ENCODE measurements around the gene P3H3. TPM values are rescaled to one million over a fixed set of nuclear protein-coding genes. Genes with fewer than 3 reads are reported as not detected.

The P3H3 gene, protein sequence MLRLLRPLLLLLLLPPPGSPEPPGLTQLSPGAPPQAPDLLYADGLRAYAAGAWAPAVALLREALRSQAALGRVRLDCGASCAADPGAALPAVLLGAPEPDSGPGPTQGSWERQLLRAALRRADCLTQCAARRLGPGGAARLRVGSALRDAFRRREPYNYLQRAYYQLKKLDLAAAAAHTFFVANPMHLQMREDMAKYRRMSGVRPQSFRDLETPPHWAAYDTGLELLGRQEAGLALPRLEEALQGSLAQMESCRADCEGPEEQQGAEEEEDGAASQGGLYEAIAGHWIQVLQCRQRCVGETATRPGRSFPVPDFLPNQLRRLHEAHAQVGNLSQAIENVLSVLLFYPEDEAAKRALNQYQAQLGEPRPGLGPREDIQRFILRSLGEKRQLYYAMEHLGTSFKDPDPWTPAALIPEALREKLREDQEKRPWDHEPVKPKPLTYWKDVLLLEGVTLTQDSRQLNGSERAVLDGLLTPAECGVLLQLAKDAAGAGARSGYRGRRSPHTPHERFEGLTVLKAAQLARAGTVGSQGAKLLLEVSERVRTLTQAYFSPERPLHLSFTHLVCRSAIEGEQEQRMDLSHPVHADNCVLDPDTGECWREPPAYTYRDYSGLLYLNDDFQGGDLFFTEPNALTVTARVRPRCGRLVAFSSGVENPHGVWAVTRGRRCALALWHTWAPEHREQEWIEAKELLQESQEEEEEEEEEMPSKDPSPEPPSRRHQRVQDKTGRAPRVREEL
- total RNA-seq = 18.8 and 20.6 TPM in 2 replicates

GRCh38 chr12:6827982-6828780 is at the start of gene P3H3:
TSS of gene P3H3 (plus strand) at chr12:6828407. CDS start at chr12:6828441, 34 bp downstream.

DNA sequence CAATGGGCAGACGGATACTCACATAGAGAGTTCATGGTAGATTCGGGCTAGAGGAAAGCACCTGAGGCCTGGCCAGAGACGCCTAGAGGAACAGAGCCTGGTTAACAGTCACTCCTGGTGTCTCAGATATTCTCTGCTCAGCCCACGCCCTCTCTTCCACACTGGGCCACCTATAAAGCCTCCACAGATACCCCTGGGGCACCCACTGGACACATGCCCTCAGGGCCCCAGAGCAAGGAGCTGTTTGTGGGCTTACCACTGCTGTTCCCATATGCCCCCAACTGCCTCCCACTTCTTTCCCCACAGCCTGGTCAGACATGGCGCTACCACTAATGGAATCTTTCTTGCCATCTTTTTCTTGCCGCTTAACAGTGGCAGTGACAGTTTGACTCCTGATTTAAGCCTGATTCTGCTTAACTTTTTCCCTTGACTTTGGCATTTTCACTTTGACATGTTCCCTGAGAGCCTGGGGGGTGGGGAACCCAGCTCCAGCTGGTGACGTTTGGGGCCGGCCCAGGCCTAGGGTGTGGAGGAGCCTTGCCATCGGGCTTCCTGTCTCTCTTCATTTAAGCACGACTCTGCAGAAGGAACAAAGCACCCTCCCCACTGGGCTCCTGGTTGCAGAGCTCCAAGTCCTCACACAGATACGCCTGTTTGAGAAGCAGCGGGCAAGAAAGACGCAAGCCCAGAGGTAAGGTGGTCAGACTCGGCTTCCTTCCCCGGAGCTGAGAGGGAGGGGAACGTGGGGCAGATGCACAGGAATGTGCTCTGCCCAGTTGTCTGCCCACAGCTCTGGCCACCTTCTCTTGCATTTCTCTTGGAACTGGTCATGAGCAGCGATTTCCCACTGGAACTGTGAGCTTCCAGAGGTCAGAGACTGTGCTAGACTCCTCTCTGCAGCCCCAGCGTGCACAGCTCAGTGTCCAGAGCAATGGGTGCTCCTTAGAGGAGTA is 39.0 kb upstream of the P3H3 start, which contains the start of gene CD4:
CD4 (plus strand) TSS at position 557 of the 953 bp plus-strand sequence. CDS start 10,611 bp downstream, outside the sequence.

GRCh38 chr12:6821591-6822425 is 6.4 kb upstream of the P3H3 start, which contains the start of gene GPR162:
TSS of gene GPR162 (plus strand) at chr12:6821821. CDS start at chr12:6823899, 2,078 bp downstream.

DNA sequence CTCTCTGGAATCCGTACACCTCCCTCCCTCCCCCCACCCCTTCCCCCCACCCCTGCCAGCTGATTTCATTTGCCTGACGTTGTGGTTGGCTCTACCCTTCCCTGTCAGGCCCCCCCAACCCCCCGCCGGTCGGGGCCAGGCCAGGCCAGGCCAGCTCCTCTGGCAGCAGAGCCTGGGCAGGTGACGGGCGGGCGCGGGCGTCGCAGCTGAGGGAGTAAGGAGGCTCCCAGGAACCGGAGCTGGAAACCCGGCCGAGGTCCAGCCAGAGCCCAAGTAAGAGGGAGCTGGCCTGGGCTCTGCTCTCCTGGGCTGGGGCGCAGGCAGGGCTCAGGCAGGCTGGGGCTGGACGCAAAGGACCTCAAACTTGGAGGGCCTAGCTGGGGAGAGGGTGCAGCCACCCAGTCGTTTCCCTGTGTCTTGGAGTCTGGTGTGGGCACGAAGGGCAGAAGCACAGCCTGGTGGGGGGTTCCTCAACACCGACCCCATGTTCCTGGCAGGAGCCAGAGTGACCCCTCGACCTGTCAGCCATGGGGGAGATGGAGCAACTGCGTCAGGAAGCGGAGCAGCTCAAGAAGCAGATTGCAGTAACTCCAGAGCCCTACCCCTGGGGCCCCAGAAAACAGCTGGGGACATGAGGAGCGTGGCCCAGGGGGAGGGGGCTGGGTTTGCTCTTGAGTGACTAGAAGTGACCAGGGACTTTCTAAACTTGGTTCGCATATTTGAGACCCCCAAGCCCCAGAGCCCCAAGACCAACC is 12.7 kb downstream of the P3H3 start, which contains the start of gene GNB3:
GNB3 (plus strand) TSS at position 165 of the 755 bp plus-strand sequence; CDS start at position 528, 363 bp downstream.

DNA sequence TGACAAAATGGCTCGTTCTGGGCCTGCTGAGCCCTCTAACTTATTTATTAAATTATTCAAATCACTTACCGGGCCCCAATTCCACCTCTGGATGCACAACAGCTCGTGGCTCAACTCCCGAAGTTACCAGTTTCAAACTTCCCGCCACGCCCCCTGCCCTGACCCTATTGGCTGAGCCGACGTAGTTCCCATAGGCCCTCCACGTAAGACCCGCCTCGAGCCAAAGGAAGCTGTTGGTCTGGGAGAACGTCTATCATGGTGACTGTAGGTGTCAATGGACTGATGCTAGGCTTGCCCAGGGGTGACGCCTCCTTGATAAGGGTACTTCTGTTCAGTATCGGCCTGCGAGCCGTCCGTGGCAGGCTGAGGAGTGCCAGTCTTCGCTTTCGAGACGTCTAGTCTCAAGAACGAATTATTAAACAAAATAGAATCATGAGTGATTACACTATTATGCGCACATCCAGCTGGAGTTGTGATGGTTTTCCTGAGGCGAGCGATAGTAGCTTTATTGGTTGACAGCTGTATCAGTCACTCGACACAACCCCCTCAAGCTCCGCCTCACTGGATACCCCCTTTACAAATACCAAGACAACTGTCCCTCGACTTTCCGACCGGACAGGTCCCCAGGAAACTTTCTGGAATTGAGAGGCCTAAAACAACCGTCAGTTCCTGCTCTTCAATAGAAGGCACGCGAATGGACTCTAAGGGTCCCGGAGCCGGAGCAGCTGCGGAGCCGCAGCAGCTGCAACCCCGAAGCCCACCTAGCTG is 23.1 kb downstream of the P3H3 start, which contains the start of gene CDCA3:
CDCA3 (minus strand) TSS at position 134 of the 768 bp plus-strand sequence. CDS start 334 bp downstream, outside the sequence.

DNA sequence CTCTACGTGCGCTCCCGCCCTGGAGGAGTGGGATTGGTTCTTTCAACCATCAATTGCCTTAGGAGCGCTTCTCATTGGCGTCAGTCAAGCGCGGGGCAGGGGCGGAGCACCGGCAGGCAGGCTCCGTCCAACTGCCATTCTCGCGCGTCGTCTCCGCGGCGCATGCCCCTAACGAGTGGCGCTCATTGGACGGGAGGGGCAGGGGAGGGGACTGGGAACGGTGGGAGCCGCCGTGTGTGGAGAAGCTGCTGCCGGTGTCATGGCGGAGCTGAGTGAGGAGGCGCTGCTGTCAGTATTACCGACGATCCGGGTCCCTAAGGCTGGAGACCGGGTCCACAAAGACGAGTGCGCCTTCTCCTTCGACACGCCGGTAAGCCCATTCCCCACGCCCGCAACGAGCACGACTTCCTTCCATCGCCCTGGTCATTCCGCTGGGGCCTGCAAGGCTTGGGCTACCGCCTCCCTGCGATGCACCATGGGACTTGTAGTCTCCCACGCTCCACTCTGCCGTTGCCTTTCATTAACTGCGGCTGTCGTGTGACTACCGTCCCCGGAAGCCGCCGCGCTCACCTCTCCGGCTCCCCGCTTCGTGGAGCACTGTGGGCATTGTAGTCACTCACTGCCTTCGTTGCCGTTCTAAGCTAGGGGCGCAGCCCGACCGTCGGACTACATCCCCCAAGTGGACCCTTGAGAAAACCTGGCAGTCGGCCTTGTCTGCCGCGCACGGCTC is 23.9 kb downstream of the P3H3 start, which contains the start of gene USP5:
USP5 (plus strand) TSS at position 230 of the 730 bp plus-strand sequence; CDS start at position 260, 30 bp downstream.

GRCh38 chr12:6867413-6868210 is 39.4 kb downstream of the P3H3 start, which contains the start of gene TPI1:
TSS of gene TPI1 (plus strand) at chr12:6867531. CDS start at chr12:6867567, 36 bp downstream.

GRCh38 chr12:6873094-6874014 is 45.1 kb downstream of the P3H3 start, which contains the start of gene SPSB2:
TSS of gene SPSB2 (minus strand) at chr12:6873303. CDS start at chr12:6872901, 402 bp downstream.

Other genes starting within 250 kb of the P3H3 start
- gene CHD4, start 221.0 kb upstream of the P3H3 start, total RNA-seq = 132 and 213 TPM in 2 replicates
- gene LPAR5, start 192.4 kb upstream of the P3H3 start, total RNA-seq = 2.7 and 5.1 TPM in 2 replicates
- gene ACRBP, start 181.0 kb upstream of the P3H3 start, total RNA-seq = 0.34 and 0.50 TPM in 2 replicates
- gene ING4, start 165.3 kb upstream of the P3H3 start, total RNA-seq = 11.6 and 24.5 TPM in 2 replicates
- 7.2 and 17.5 TPM in 2 replicates for gene ZNF384, start 139.0 kb upstream of the P3H3 start, total RNA-seq
- not detected in 2 replicates for gene PIANP, start 127.6 kb upstream of the P3H3 start, total RNA-seq
- 75.9 and 84.0 TPM in 2 replicates for gene COPS7A, start 104.4 kb upstream of the P3H3 start, total RNA-seq
- 150 and 159 TPM in 2 replicates for gene MLF2, start 75.3 kb upstream of the P3H3 start, total RNA-seq
- 16.7 and 50.8 TPM in 2 replicates for gene PTMS, start 62.0 kb upstream of the P3H3 start, total RNA-seq
- 0.07 TPM in 1 of 2 replicates, not detected in the other for gene LAG3, start 55.9 kb upstream of the P3H3 start, total RNA-seq
- gene CD4, start 38.9 kb upstream of the P3H3 start, total RNA-seq = 0.21 TPM in 1 of 2 replicates, not detected in the other
- under 0.01 TPM in 1 of 2 replicates, not detected in the other for gene GPR162, start 6.6 kb upstream of the P3H3 start, total RNA-seq
- gene GNB3, start 12.5 kb downstream of the P3H3 start, total RNA-seq = 0.34 and 0.78 TPM in 2 replicates
- 0.57 and 0.68 TPM in 2 replicates for gene CDCA3, start 22.9 kb downstream of the P3H3 start, total RNA-seq
- gene USP5, start 23.7 kb downstream of the P3H3 start, total RNA-seq = 44.8 and 68.4 TPM in 2 replicates
- 571 and 622 TPM in 2 replicates for gene TPI1, start 39.1 kb downstream of the P3H3 start, total RNA-seq
- 5.6 and 15.0 TPM in 2 replicates for gene SPSB2, start 44.9 kb downstream of the P3H3 start, total RNA-seq
- 8.2 and 9.8 TPM in 2 replicates for gene LRRC23, start 76.4 kb downstream of the P3H3 start, total RNA-seq
- gene ENO2, start 86.2 kb downstream of the P3H3 start, total RNA-seq = 3.1 and 14.0 TPM in 2 replicates
- 5.1 and 27.6 TPM in 2 replicates for gene ATN1, start 99.6 kb downstream of the P3H3 start, total RNA-seq
- gene RNU7-1, start 115.4 kb downstream of the P3H3 start, total RNA-seq = not detected in 2 replicates
- 52.6 and 80.0 TPM in 2 replicates for gene C12orf57, start 115.6 kb downstream of the P3H3 start, total RNA-seq
- 12.3 and 17.4 TPM in 2 replicates for gene PTPN6, start 122.9 kb downstream of the P3H3 start, total RNA-seq
- gene PHB2, start 142.3 kb downstream of the P3H3 start, total RNA-seq = 63.6 and 112 TPM in 2 replicates
- 42.0 and 88.2 TPM in 2 replicates for gene EMG1, start 142.5 kb downstream of the P3H3 start, total RNA-seq
- 10.6 and 21.0 TPM in 2 replicates for gene LPCAT3, start 190.1 kb downstream of the P3H3 start, total RNA-seq
- gene C1S, start 232.3 kb downstream of the P3H3 start, total RNA-seq = 3.1 and 66.9 TPM in 2 replicates